Prostate gland (tissue), 2 donors: ENCODE data around the gene ETV5.

Experiments used
- POLR2A ChIP-seq: fragments of 450-650 bp; IDR thresholded peaks from one replicate; pipeline ENCODE4 v1.6.1; 2016; ENCODE audit warnings: antibody characterized with exemption, mild to moderate bottlenecking
- TF ChIP-seq, protein P1 (sequence below), 4 experiments: fragments of 200-600 bp in 2 of 4; fragments of 450-650 bp in 2 of 4; sonication (generic) in 2 of 4; IDR thresholded peaks; 1 replicate in 3 of 4; 2 replicates in 1 of 4; pipeline ENCODE4 v1.5.1; 2016 to 2019; ENCODE audit warnings: antibody characterized with exemption in 4 of 4, mild to moderate bottlenecking in 2 of 4, moderate library complexity in 2 of 4

DNA sequence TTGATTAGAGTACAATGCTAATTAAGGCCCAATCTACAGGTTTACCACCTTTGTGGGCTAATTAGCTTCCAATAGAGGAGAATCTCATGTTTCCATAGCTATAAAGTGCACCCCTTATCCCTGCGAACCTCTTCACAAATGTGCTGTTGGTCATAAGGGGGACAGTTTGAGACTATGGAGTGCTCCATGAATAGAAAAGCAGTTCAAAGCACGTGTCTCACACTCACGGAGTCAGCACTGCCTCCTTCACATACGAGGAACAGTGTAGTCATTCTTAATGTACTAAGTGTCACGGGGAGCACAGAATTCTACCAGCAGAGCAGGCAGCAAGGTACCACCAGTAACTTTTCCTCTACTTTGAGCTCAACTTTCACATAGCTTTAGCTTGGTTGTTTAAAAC, 62.1 kb downstream of the ETV5 start:
- TF ChIP-seq, protein P1, sequence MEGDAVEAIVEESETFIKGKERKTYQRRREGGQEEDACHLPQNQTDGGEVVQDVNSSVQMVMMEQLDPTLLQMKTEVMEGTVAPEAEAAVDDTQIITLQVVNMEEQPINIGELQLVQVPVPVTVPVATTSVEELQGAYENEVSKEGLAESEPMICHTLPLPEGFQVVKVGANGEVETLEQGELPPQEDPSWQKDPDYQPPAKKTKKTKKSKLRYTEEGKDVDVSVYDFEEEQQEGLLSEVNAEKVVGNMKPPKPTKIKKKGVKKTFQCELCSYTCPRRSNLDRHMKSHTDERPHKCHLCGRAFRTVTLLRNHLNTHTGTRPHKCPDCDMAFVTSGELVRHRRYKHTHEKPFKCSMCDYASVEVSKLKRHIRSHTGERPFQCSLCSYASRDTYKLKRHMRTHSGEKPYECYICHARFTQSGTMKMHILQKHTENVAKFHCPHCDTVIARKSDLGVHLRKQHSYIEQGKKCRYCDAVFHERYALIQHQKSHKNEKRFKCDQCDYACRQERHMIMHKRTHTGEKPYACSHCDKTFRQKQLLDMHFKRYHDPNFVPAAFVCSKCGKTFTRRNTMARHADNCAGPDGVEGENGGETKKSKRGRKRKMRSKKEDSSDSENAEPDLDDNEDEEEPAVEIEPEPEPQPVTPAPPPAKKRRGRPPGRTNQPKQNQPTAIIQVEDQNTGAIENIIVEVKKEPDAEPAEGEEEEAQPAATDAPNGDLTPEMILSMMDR (IDR thresholded peaks at IDR 0.05), result no peak
- TF ChIP-seq POLR2A, result no peak
